ENCODE data around the gene CACNA2D4. TPM values are rescaled to one million over a fixed set of nuclear protein-coding genes. Genes with fewer than 3 reads are reported as not detected.

CACNA2D4 gene
- total and polyA plus RNA-seq, 4 donors: 1.5 to 12.6 (median 7.3) TPM

GRCh38 chr12:1883513-1883912, 34.9 kb downstream of the CACNA2D4 start:
- Histone ChIP-seq H3K9me3 (ENCODE audit: control insufficient read depth in 4 of 4, insufficient read depth in 3 of 4, low read length in 3 of 4) (peaks cover 0 to 4% (median 0%) of the 10 kb centered on the region in 4 donors), H3K27ac (ENCODE audit: low read depth in 1 of 2, low read length in 1 of 2) (no peak overlapping the region), H3K27me3 (ENCODE audit: control insufficient read depth in 3 of 3, insufficient read depth in 3 of 3, low read length in 2 of 3) (no peaks in the 10 kb centered on the region), H3K4me3 (no peak overlapping the region), H3K36me3 (ENCODE audit: control insufficient read depth in 4 of 4, insufficient read depth in 4 of 4, low read length in 4 of 4) (no peaks in the 10 kb centered on the region), H3K9ac (ENCODE audit: insufficient read depth in 1 of 2, low read length in 2 of 2) (no peak overlapping the region), H3K4me1 (ENCODE audit: control insufficient read depth in 5 of 5, insufficient read depth in 5 of 5, low read length in 5 of 5) (no peaks in the 10 kb centered on the region)
- TF ChIP-seq, protein P1, sequence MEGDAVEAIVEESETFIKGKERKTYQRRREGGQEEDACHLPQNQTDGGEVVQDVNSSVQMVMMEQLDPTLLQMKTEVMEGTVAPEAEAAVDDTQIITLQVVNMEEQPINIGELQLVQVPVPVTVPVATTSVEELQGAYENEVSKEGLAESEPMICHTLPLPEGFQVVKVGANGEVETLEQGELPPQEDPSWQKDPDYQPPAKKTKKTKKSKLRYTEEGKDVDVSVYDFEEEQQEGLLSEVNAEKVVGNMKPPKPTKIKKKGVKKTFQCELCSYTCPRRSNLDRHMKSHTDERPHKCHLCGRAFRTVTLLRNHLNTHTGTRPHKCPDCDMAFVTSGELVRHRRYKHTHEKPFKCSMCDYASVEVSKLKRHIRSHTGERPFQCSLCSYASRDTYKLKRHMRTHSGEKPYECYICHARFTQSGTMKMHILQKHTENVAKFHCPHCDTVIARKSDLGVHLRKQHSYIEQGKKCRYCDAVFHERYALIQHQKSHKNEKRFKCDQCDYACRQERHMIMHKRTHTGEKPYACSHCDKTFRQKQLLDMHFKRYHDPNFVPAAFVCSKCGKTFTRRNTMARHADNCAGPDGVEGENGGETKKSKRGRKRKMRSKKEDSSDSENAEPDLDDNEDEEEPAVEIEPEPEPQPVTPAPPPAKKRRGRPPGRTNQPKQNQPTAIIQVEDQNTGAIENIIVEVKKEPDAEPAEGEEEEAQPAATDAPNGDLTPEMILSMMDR (IDR thresholded peaks at IDR 0.05; ENCODE audit: control extremely low read depth, extremely low read depth): no peak
- 80 to 91% methylated on average over 8 of the region's 8 CpGs for WGBS, 2 donors
- ATAC-seq (ENCODE audit: insufficient read depth, low FRiP score) (no peak), DNase-seq (no peak)

- Histone ChIP-seq H3K27me3 (ENCODE audit: control insufficient read depth in 3 of 3, insufficient read depth in 3 of 3, low read length in 2 of 3) (no peaks in the 10 kb centered on the region), H3K4me1 (ENCODE audit: control insufficient read depth in 5 of 5, insufficient read depth in 5 of 5, low read length in 5 of 5) (no peaks in the 10 kb centered on the region), H3K4me3 (no peak overlapping the region), H3K9ac (ENCODE audit: insufficient read depth in 1 of 2, low read length in 2 of 2) (no peak overlapping the region), H3K27ac (ENCODE audit: low read depth in 1 of 2, low read length in 1 of 2) (no peak overlapping the region), H3K36me3 (ENCODE audit: control insufficient read depth in 4 of 4, insufficient read depth in 4 of 4, low read length in 4 of 4) (no peaks in the 10 kb centered on the region), H3K9me3 (ENCODE audit: control insufficient read depth in 4 of 4, insufficient read depth in 3 of 4, low read length in 3 of 4) (peaks cover 0 to 3% (median 0%) of the 10 kb centered on the region in 4 donors)
- ATAC-seq (ENCODE audit: insufficient read depth, low FRiP score): no peak
- TF ChIP-seq, protein P1 (IDR thresholded peaks at IDR 0.05; ENCODE audit: control extremely low read depth, extremely low read depth): no peak
- WGBS, 2 donors: 87 to 91% methylated on average over 18 to 19 of the region's 19 CpGs
- no peak for DNase-seq
Observed at GRCh38 chr12:1882850-1883470, 35.5 kb downstream of the CACNA2D4 start.

- DNase-seq (no peak), ATAC-seq (ENCODE audit: insufficient read depth, low FRiP score) (no peak)
- no peaks in the 10 kb centered on the region for H3K4me1 ChIP-seq (ENCODE audit: control insufficient read depth in 5 of 5, insufficient read depth in 5 of 5, low read length in 5 of 5)
- H3K36me3 ChIP-seq (ENCODE audit: control insufficient read depth in 4 of 4, insufficient read depth in 4 of 4, low read length in 4 of 4): no peaks in the 10 kb centered on the region
- no peaks in the 10 kb centered on the region for H3K9me3 ChIP-seq (ENCODE audit: control insufficient read depth in 4 of 4, insufficient read depth in 3 of 4, low read length in 3 of 4)
- no peak overlapping the region for H3K9ac ChIP-seq (ENCODE audit: insufficient read depth in 1 of 2, low read length in 2 of 2)
- WGBS, 2 donors: 74 to 86% methylated on average over 8 of the region's 8 CpGs
- TF ChIP-seq, protein P1 (IDR thresholded peaks at IDR 0.05; ENCODE audit: control extremely low read depth, extremely low read depth): no peak
- H3K27ac ChIP-seq (ENCODE audit: low read depth in 1 of 2, low read length in 1 of 2): no peak overlapping the region
- no peak overlapping the region for H3K4me3 ChIP-seq
- no peaks in the 10 kb centered on the region for H3K27me3 ChIP-seq (ENCODE audit: control insufficient read depth in 3 of 3, insufficient read depth in 3 of 3, low read length in 2 of 3)
Observed at GRCh38 chr12:1882405-1882804, 36.0 kb downstream of the CACNA2D4 start.

GRCh38 chr12:1881936-1882335, 36.5 kb downstream of the CACNA2D4 start:
- no peak overlapping the region for H3K9ac ChIP-seq (ENCODE audit: insufficient read depth in 1 of 2, low read length in 2 of 2)
- H3K27ac ChIP-seq (ENCODE audit: low read depth in 1 of 2, low read length in 1 of 2): no peak overlapping the region
- TF ChIP-seq, protein P1 (IDR thresholded peaks at IDR 0.05; ENCODE audit: control extremely low read depth, extremely low read depth): no peak
- no peaks in the 10 kb centered on the region for H3K9me3 ChIP-seq (ENCODE audit: control insufficient read depth in 4 of 4, insufficient read depth in 3 of 4, low read length in 3 of 4)
- H3K36me3 ChIP-seq (ENCODE audit: control insufficient read depth in 4 of 4, insufficient read depth in 4 of 4, low read length in 4 of 4): no peaks in the 10 kb centered on the region
- H3K4me3 ChIP-seq: no peak overlapping the region
- DNase-seq: no peak
- H3K27me3 ChIP-seq (ENCODE audit: control insufficient read depth in 3 of 3, insufficient read depth in 3 of 3, low read length in 2 of 3): no peaks in the 10 kb centered on the region
- no peak for ATAC-seq (ENCODE audit: insufficient read depth, low FRiP score)
- 53 to 71% methylated on average over 3 of the region's 3 CpGs for whole genome bisulfite sequencing, 2 donors
- no peaks in the 10 kb centered on the region for H3K4me1 ChIP-seq (ENCODE audit: control insufficient read depth in 5 of 5, insufficient read depth in 5 of 5, low read length in 5 of 5)
